HepG2 (cell line): ENCODE data around the gene ADAM19.

Experiments
- ASH2L ChIP-seq: fragments of 300-600, 200-600 bp; sonication (generic); IDR thresholded peaks from 2 replicates; pipeline ENCODE4 v1.7.0; 2017; ENCODE audit warnings: low read depth, mild to moderate bottlenecking, moderate library complexity, mixed read lengths, low read length; ENCODE audit not compliant: insufficient read length
- ATF6 ChIP-seq: sonication (generic); formaldehyde crosslinking; conservative IDR thresholded peaks from 2 replicates; pipeline ENCODE4 v1.4.0; 2020; ENCODE audit warnings: missing genetic modification reagents
- CTCF ChIP-seq: sonication (generic); formaldehyde crosslinking; IDR thresholded peaks from 2 replicates; pipeline ENCODE4 v1.5.0; 2020; ENCODE audit warnings: mild to moderate bottlenecking, missing genetic modification reagents, moderate library complexity
- GLMP ChIP-seq: sonication (generic); formaldehyde crosslinking; IDR thresholded peaks from 2 replicates; pipeline ENCODE4 v1.9.0; 2021; ENCODE audit warnings: missing genetic modification reagents, mild to moderate bottlenecking, borderline replicate concordance
- ZNF770 ChIP-seq: sonication (generic); formaldehyde crosslinking; IDR thresholded peaks from 2 replicates; pipeline ENCODE4 v1.5.0; 2020; ENCODE audit warnings: mild to moderate bottlenecking, missing genetic modification reagents
- ZNF780A ChIP-seq: sonication (generic); formaldehyde crosslinking; IDR thresholded peaks from 2 replicates; pipeline ENCODE4 v1.8.0; 2022; ENCODE audit warnings: mild to moderate bottlenecking, missing genetic modification reagents, moderate library complexity
- TF ChIP-seq, protein P1 (sequence below): IDR thresholded peaks from 2 replicates; pipeline ENCODE4 v1.6.1; 2018; ENCODE audit warnings: missing genetic modification reagents

GRCh38 chr5:157568222-157568621 is 7.4 kb downstream of the ADAM19 start:
- TF ChIP-seq ATF6 (CRISPR knock-in tag) (no peak), ASH2L (no peak), ZNF770 (no peak), GLMP (no peak), CTCF (CRISPR knock-in tag) (no peak), ZNF780A (CRISPR knock-in tag) (no peak)
- TF ChIP-seq, protein P1, sequence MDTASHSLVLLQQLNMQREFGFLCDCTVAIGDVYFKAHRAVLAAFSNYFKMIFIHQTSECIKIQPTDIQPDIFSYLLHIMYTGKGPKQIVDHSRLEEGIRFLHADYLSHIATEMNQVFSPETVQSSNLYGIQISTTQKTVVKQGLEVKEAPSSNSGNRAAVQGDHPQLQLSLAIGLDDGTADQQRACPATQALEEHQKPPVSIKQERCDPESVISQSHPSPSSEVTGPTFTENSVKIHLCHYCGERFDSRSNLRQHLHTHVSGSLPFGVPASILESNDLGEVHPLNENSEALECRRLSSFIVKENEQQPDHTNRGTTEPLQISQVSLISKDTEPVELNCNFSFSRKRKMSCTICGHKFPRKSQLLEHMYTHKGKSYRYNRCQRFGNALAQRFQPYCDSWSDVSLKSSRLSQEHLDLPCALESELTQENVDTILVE: no peak
